HG03196 (cell line): Measurements from ENCODE around the gene TSHZ2.

Experiments used
- ATAC-seq: cut with Tn5 transposase; IDR thresholded peaks from one replicate; pipeline ENCODE4 v1.9.1; 2021; ENCODE audit not compliant: unreplicated experiment

The TSHZ2 gene

GRCh38 chr20:53269380-53269779 lies 297.2 kb downstream of the TSHZ2 start:
- ATAC-seq, result no peak

- ATAC-seq, result no peak
These were observed 298.7 kb downstream of the TSHZ2 start for GRCh38 chr20:53270792-53271375.

- no peak for ATAC-seq
These were observed 302.2 kb downstream of the TSHZ2 start for GRCh38 chr20:53274365-53274764.

- ATAC-seq, result no peak
These were observed 302.6 kb downstream of the TSHZ2 start for GRCh38 chr20:53274807-53275206.

GRCh38 chr20:53276143-53276542 lies 304.0 kb downstream of the TSHZ2 start:
- no peak for ATAC-seq

GRCh38 chr20:53278555-53278954 lies 306.4 kb downstream of the TSHZ2 start:
- ATAC-seq, result no peak

- ATAC-seq, result no peak
These were observed 307.6 kb downstream of the TSHZ2 start for GRCh38 chr20:53279735-53280134.

- ATAC-seq, result no peak
These were observed 309.5 kb downstream of the TSHZ2 start for GRCh38 chr20:53281557-53282117.

GRCh38 chr20:53282217-53282955 lies 310.2 kb downstream of the TSHZ2 start:
- no peak for ATAC-seq

- ATAC-seq, result no peak
These were observed 310.9 kb downstream of the TSHZ2 start for GRCh38 chr20:53283011-53283410.

GRCh38 chr20:53283597-53283996 lies 311.4 kb downstream of the TSHZ2 start:
- no peak for ATAC-seq

- ATAC-seq, result no peak
These were observed 312.1 kb downstream of the TSHZ2 start for GRCh38 chr20:53284256-53284655.

GRCh38 chr20:53284696-53285095 lies 312.5 kb downstream of the TSHZ2 start:
- no peak for ATAC-seq

- ATAC-seq, result no peak
These were observed 315.3 kb downstream of the TSHZ2 start for GRCh38 chr20:53287357-53288042.

GRCh38 chr20:53291548-53291947 lies 319.4 kb downstream of the TSHZ2 start:
- ATAC-seq, result no peak

- no peak for ATAC-seq
These were observed 320.2 kb downstream of the TSHZ2 start for GRCh38 chr20:53292347-53292746.

- no peak for ATAC-seq
These were observed 322.6 kb downstream of the TSHZ2 start for GRCh38 chr20:53294804-53295203.

GRCh38 chr20:53296025-53296424 lies 323.9 kb downstream of the TSHZ2 start:
- ATAC-seq, result no peak

GRCh38 chr20:53296451-53297153 lies 324.4 kb downstream of the TSHZ2 start:
- no peak for ATAC-seq

- ATAC-seq, result no peak
These were observed 325.0 kb downstream of the TSHZ2 start for GRCh38 chr20:53297154-53297529.

GRCh38 chr20:53298260-53298659 lies 326.1 kb downstream of the TSHZ2 start:
- no peak for ATAC-seq
